NCI-H446 (cell line): ENCODE data around the gene ITGA6.

ENCODE experiments used
- DNase-seq, 2 experiments: peaks; one replicate each; lab custom pipeline; 2025; lab: John Stamatoyannopoulos, UW

ITGA6 gene

DNA sequence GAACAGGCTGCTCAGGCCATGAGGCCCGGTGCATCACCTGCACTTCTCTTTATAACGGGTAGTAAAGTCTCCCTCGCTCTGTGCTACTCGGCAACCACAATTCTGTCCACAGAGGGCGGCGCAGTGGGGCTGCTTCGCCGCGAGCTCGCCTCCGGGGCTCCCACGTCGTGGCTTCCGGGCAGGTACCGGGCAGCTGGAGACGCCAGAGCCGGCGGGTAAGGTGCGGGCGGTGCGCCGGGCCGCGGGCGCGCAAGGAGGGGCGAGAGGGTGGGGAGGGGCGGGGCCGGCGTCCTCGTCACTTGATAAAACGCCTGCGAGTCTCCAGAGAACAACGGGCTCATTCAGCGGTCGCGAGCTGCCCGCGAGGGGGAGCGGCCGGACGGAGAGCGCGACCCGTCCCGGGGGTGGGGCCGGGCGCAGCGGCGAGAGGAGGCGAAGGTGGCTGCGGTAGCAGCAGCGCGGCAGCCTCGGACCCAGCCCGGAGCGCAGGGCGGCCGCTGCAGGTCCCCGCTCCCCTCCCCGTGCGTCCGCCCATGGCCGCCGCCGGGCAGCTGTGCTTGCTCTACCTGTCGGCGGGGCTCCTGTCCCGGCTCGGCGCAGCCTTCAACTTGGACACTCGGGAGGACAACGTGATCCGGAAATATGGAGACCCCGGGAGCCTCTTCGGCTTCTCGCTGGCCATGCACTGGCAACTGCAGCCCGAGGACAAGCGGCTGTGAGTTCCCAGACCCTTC, at the start of gene ITGA6:
Gene ITGA6 (plus strand): TSS at position 331 of the 734 bp plus-strand sequence.
- no peak for DNase-seq

DNA sequence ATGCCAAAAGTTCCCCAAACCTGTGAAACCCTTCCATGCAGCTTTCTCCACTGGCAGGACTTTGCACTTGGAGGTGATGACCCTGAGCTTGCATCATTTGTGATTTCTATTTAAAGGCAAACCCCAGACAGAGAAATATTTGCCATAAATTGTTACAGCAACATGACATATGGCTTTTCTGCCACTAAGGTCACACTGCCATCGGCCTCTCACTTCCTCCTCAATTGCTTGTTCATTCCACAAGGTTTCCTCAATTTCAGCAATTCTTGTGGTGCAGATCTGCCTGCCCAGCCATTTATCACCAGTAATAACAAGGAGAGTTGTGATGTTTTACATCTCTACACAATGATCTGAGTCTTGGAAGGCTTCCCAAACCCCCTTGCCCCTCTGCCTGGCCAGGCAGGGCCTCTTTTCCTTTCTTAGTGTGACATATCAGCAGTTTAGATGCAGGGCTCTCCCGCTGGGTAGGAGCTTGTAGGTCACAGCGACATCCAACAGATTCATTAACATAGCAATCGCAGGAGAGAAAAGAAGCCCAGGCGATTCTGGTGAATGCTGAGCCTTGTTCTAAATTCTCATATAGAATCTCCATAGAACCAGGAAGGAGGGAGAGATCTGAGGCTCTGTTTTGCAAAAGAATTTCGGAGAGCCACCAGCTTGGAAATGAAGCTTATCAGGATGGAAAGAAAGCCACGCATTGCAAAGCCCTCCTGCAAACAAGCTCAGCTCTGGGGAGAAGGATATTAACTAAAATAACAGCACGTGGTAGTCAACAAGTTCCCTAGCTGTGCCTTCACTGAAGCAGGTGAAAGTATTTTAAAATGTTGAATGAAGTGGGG, 46.7 kb upstream of the ITGA6 start:
- DNase-seq = no peak

DNA sequence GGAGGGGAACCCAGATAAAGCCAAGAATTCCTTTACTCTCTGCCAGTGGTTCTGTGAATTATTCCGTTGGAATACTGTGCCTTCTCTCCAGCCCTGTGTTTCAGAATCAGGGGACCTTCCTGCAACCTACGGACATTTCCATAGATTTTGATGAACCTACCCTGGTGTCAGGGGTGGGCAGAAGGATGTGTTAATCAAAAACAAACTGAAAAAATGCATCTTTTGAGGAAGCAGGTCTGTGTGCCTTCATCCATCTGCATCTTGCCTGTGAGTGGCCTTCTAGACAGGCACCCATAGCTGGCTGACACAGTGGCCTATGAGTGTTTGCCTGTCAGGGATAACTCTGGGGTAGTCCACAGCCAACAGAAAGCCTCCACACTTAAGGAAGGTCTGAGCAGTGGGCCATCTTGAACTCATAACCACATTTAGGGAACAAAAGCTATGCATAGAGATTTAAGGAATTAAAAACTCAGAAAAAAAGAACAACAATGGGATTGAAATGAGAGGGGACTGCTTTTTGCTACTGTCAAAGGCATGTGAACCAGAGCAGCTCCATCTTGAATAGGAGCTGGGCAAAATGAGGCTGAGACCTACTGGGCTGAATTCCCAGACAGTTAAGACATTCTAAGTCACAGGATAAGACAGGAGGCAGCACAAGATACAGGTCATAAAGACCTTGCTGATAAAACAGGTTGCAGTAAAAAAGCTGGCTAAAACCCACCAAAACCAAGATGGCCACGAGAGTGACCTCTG, 45.9 kb upstream of the ITGA6 start:
- no peak for DNase-seq

DNA sequence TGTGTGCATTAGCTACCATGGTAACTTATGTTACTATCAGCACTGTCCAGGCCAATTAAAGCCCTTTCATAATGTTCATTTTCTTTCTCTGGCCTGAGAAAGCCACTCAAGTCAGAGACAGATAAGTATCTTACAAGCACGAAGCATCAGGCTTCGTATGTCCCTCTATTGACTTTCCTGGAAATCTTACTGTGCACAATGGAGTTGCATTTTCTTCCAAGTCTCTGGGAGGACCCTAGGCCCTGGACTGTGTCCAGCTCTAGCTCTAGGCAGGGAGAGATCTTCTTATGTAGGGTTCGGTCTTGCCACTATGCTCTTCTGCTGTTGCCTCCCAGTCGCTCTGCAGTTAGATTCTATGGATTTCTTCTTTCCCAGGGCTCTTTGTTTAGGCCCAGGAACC, 40.0 kb upstream of the ITGA6 start:
- DNase-seq = no peak

DNA sequence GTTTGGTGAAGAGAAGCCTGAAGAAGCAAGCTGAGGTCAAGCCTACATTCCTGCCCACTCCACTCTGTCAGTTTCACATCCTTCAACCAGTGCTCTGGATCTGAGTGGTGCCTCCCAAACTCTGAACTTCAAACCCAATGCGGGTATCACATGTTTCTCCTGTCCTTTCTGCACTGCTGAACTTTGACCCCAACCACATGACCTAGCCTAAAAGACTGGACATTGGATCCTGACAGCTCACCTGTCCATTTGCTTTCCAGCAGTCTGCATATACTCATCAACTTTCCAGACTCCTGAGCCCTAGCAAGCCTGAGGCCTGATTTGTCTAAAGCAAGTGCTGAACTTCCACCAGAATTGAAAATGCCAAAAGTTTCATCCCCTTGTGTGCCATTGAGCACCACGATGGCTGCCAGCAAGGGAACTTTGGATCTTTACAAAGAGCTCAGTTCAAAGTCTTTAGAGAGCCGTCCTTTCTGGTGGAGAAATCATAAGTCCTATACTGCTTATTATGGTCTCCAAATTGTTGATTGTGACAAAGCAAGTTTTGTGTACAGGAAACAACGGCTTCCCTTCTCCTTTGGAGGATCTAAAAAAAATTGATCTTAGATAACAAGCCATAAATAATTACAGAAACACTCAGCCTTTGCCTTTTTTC, 37.6 kb upstream of the ITGA6 start:
- no peak for DNase-seq

DNA sequence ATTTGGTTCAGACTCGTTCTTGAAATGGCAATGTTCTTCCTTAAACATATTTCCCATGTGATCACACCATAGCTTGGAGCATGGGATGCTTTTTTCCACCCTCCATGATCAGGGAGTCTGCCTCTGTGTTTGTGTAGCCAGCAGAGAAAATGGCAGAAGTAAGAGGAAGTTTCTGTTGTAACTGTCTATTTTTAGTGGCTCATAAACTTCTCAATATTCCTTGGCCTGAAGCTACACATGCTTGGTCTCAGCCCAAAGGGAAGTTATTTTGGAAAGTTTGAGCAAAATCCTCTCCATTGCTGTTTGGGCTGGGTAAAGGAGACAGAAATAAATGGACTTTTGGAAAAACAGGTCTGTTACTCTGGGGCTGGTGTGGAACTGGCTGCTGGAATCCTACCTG, 33.4 kb upstream of the ITGA6 start:
- no peak for DNase-seq

DNA sequence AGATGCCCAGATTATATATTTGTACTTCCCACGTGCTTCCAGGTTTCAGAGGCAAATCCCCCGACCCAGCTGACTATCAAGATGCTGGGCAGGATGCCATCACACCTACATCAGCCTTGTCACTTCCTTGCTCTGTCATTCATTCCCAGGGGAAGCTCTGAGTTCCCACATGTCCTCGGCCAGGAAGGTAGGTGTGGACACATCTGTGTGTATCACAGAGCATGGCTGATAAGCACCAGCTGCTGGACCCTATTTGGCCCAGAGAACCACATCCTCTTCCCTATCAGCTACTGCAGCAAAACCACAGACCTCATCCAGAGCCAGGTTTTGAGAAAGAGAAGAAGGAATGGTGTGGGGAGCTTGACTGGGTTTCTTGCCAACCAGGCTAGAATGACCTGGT, 31.9 kb upstream of the ITGA6 start:
- no peak for DNase-seq

DNA sequence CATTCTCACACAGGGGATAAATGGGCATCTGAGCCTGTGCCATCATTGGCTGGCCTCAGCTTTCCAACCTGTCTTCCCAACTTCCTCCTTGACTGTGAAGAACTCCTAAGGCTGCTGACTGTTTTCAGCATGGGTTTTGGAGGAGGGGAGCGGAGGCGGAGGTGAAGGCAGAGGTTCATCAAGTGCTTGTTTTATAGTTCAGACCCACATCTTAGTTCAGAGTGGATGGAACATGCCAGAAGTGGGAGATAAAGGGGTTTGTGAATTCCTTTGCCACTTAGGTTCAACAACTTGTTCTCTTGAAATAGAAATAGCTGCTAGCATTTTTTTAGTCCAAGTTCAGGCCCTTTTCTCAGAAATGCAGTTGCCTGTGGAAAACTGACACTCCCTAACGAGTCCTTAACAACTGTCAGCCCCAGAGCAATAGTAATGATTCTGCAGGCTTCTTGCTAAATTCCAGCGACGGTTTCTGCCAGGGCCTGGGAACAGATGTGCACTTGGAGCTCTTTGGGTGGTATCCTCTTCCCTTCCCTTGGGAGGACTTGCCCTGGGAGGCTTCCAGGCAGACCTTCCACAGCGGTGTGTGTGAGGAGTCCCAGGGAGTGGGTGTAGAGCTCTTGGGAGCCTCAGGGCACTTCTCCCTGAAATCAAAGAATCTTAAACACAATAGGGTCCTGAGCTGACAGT, 30.1 kb upstream of the ITGA6 start:
- DNase-seq = no peak

DNA sequence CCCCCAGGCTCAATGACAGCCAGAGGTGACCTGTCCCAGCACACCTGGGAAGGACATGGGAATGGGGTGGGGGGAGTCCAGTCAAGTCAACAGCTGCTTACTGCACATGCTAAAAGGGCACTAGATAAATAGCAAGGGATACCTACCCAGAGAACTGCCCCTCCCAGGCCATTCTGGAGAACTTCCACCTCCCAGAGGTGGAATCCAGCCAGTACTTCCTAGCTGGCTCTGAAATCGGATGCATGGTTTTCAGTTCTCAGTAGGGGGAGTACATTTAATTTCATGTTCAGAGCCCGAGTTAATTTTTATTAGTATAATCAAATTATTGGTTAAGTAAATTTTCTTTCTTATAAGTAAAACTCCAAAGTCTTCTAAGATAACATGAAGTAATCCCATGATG, 28.9 kb upstream of the ITGA6 start:
- no peak for DNase-seq

DNA sequence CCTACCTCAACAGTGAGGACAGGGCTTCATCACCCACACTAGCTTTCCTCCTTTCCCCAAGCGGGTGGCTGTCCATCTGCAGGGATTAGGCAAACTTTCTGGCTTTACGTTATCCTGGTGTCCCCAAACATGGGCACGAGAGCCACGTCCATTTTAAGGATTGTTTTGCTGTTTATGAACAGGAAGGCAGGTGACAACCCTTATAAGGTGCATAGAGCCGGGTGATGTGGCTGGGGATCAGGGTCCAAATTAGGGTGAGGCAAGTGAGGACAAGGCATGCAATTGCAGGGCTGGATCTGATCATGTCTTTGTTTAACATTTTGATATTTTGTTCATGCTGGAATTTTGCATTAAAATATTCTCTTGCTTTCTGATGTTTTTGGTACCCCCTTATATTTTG, 27.6 kb upstream of the ITGA6 start:
- no peak for DNase-seq

DNA sequence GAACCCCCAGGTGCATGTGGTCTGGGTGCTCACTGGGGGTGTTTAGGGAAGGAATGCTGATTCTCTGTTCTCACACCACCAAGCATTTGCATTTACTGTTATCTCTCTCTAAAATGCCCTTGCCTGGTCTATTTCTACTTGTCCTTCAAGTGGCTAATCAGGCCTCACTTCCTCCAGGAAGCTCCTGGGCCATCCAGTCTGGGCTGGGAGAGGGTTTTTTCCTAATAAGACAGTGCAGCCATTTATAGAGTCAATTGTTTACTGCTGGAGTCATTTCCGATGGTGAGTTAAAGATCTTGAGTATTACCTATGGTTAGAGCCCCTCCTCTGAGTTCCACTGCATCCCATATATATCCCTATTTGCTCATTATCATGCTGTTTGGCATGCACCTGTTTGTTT, 25.2 kb upstream of the ITGA6 start:
- DNase-seq = no peak

DNA sequence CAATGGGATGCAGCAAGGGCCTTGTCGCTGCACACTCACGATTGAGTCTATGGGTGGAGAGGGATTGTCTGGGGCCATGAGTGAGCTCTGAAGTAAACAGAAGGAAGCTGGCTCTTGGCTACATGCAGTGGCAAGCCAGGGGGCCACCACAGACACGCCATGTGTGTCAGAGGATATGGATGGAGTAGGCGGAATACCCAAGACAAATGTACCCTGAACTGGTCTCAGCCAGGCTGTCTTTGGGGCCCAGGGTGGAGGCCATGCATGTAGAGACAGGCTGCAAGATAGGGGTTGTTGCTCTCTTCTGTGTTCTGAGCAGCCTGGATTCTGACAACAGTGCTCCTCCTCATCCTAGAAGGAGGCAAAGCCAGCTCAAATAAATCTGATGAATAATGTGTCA, 24.0 kb upstream of the ITGA6 start:
- DNase-seq = no peak

DNA sequence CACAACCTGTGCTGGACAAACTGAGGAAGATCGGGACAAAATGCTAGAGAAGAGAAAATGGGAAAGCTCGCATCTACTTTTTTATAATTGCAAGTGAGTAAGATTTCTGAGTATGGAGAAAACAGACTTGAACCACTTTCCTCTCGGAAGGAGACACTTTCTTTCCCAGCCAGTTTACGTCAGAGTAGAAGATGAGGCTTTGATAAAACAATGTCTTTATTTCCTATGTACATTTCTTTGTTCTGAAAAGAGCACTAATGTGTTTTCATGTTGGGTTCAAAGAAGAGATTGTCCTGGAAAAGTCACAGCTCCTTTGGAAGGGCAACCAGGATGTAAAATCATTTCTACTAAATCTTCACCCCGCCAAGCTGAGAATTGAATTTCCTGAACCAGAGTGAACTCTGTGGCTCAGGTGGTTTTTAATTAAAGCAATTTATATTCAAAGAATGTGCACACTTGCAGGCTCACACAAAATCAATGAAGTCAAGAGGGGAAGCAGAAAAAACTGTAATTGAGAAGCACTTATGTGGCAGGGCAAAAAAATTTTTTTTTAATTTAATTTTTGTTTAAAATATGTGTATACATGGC, 23.4 kb upstream of the ITGA6 start:
- no peak for DNase-seq

DNA sequence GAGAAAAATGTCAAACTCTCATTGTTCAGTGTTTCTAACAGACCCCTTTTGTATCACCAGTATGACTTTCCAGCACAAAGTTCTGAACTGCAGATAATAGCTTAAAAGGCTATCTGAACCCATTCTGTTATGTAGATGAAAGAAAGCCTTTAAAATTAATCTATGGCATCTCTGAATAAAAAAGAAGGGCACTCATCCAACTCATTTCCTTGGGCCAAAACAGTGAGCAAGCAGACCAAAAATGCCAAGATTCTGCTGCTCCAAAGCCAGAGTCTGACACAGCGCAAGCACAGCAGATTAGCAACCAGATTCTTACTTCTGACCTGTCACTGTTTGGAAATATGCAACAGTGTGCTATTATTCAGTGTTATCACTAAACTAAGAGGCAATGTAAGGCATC, 22.6 kb upstream of the ITGA6 start:
- no peak for DNase-seq

DNA sequence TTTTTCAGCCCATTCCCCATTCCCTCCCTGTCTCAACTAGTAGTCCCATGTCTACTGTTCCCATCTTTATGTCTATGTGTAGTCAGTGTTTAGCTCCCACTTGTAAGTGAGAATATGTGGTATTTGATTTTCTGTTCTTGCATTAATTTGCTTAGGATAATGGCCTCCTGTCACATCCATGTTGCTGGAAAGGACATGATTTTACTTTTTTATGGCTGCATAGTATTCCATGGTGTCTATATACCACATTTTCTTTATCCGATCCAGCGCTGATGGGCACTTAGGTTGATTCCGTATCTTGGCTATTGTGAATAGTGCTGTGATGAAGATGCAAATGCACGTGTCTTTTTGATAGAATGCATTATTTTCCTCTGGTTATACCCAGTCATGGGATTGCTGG, 21.7 kb upstream of the ITGA6 start:
- no peak for DNase-seq

DNA sequence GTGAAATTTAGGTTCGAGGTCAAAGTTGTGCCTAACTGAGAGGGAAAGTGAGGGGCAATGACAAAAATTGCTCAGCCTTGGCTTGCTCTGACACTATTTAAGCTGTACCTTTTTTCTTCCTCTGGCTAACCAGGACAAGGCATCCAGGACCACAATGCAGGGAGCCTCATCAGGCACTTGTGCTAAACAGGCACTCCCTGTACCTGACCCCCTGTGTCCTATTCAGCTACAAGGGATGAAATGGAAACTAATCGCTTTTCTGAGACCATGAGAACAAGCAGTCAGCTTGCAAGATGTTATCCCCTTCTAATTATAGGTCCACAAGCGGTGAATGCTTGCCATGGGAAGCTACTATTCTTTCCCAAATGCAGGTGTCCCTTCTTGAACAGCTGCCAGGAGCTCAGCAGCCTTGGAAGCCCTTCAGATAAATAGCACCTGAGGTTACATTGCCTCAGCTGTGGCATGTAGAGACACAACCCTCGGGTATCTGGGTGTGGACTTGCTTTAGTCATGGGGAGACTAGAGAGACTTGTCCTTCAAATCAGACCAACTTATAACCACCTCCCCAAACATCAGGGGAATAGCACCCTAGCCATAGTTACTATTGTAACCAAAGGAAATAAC, 19.1 kb upstream of the ITGA6 start:
- no peak for DNase-seq

DNA sequence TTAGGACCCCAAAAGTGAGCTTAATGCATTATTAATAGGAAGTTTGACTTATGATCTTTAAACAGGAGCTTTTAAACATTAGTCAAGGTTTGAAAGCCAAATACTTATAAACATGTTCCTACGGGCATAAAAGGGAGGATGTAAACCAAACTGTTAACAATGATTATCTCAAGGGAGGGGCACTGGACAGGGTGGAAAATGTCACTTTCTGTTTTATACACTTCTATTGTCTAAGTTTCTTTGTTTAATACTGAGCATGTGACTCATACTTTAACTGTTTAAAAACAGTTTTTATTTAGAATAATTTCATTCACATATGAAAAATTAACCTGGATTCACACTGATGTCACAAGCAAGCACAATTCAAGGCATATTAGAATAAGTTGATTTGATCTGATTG, 18.3 kb upstream of the ITGA6 start:
- no peak for DNase-seq

DNA sequence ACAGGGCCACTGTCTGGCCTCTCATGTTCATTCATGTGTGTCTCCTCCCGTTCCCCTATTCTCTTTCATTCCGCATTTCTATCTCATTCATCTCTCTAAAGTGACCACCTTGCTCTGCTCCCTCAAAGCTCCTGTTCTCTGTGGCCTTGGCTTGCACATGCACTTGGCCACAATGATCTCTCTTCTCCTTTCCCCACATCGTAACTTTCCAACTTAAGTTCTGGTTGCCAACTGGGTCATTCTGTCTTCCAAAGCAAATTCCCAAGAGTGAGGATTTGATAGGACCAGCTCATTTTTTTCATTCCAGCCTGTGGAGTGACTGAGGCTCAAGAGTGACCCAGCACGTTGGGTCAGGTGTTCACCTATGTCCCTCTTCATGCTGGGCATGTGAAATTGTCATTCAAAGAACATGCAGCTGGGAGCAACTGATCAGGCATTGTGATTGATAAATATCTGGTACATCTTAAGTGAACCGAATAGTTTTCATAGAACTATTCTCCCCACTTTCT, 14.3 kb upstream of the ITGA6 start:
- no peak for DNase-seq

DNA sequence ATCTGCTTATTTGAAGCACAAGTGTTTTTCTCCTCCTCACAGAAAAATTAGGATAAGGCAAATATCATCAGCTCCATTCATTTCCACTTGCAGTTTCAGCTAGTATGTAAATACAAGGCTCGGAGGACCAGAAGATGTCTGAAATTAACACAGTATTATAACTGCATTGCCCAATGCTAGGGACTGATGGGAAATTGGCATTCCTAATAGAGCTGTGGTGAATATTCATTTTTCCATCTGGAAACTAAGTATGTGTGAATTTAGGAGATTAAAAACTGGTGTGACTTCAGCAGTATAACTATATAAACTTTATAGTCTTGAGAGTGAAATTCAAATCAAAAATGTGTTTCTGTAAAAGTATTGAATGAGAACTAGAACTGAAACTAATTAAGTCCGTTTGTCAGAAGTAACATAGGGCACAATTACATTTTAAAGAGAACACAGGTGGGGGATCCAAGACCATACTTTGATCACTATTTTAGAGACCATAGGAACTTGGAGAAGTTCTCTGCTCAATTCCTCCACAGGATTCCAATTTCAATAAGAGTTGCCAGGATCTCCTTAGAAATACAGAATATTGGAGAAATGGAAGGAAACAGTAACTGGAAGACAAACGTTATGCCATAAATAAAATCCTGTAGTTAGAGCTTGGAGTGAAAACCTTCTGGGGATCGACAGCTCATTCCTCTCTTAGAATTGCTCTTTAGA, 12.1 kb upstream of the ITGA6 start:
- DNase-seq = no peak

DNA sequence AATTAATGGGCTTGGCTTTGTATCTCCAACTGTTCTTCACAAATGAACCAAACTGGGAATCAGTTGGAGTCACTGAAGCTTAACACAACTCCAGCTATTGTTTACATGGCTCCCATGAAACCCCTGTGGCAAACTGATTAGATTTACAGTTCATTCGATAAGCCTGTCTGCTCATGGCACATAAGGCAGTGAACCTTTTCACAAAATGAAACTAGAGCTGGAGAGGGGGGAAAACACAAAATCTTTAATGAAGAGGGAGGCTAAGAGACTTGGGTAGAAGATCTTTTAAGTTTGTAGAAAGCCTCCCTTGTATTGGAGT, 11.6 kb upstream of the ITGA6 start:
- DNase-seq = no peak
